OCI-LY1 (cell line): ENCODE measurements around the gene SKP1.

ENCODE experiments used
- H2AFZ ChIP-seq: fragments of 200-600 bp; sonication (generic), shearing (Covaris generic); 2 replicates; pipeline ENCODE4 v1.6.0; 2014; ENCODE audit warnings: antibody characterized with exemption, mild to moderate bottlenecking, low read length
- H3F3A ChIP-seq: fragments of 200-600 bp; sonication (generic), shearing (Covaris generic); 2 replicates; pipeline ENCODE4 v1.6.0; 2014; ENCODE audit warnings: mild to moderate bottlenecking, antibody characterized with exemption, low read length, moderate library complexity; ENCODE audit not compliant: insufficient read depth
- H3K27ac ChIP-seq: fragments of 200-600 bp; sonication (generic); 2 replicates; pipeline ENCODE4 v1.5.1; 2014; ENCODE audit warnings: low read length, mixed run types, mild to moderate bottlenecking, low read depth; ENCODE audit not compliant: poor library complexity, severe bottlenecking
- H3K27me3 ChIP-seq: fragments of 200-600 bp; sonication (generic); 2 replicates; pipeline ENCODE4 v1.6.0; 2014; ENCODE audit warnings: antibody characterized with exemption, mild to moderate bottlenecking, low read length, moderate library complexity; ENCODE audit not compliant: insufficient read depth
- H3K36me3 ChIP-seq: fragments of 200-600 bp; sonication (generic); 2 replicates; pipeline ENCODE4 v1.6.1; 2014; ENCODE audit warnings: mild to moderate bottlenecking, antibody characterized with exemption, low read length, moderate library complexity, mixed read lengths; ENCODE audit not compliant: insufficient read depth
- H3K4me1 ChIP-seq: fragments of 200-600 bp; sonication (generic); 2 replicates; pipeline ENCODE4 v1.5.1; 2014; ENCODE audit warnings: mild to moderate bottlenecking, low read length, moderate library complexity; ENCODE audit not compliant: insufficient read depth, severe bottlenecking
- H3K4me2 ChIP-seq: fragments of 200-600 bp; sonication (generic), shearing (Covaris generic); 2 replicates; pipeline ENCODE4 v1.6.1; 2014; ENCODE audit warnings: low read length
- H3K4me3 ChIP-seq: fragments of 200-600 bp; sonication (generic); 2 replicates; pipeline ENCODE4 v1.5.1; 2014; ENCODE audit warnings: low read length, low read depth, mild to moderate bottlenecking, mixed read lengths; ENCODE audit not compliant: poor library complexity, severe bottlenecking
- H3K79me2 ChIP-seq: fragments of 200-600 bp; shearing (Covaris generic); 2 replicates; pipeline ENCODE4 v1.6.1; 2016; ENCODE audit warnings: mixed run types, low read length, mixed read lengths; ENCODE audit not compliant: insufficient read depth
- H3K9ac ChIP-seq: fragments of 200-600 bp; sonication (generic), shearing (Covaris generic); 2 replicates; pipeline ENCODE4 v1.6.1; 2014; ENCODE audit warnings: mild to moderate bottlenecking, low read length, mixed read lengths
- H3K9me2 ChIP-seq: fragments of 200-600 bp; sonication (generic), shearing (Covaris generic); 2 replicates; pipeline ENCODE4 v1.6.1; 2014; ENCODE audit warnings: low read depth, mild to moderate bottlenecking, low read length, mixed read lengths
- H3K9me3 ChIP-seq: fragments of 200-600 bp; shearing (Covaris generic); 2 replicates; pipeline ENCODE4 v1.6.1; 2014; ENCODE audit warnings: low read length, mixed read lengths
- H4K20me1 ChIP-seq: fragments of 200-600 bp; sonication (generic), shearing (Covaris generic); 2 replicates; pipeline ENCODE4 v1.6.0; 2016; ENCODE audit warnings: mild to moderate bottlenecking, low read length; ENCODE audit not compliant: insufficient read depth
- EZH2 ChIP-seq: fragments of 200-600 bp; sonication (generic), shearing (Covaris generic); IDR thresholded peaks from 2 replicates; pipeline ENCODE4 v1.8.0; 2017; ENCODE audit warnings: borderline replicate concordance, mixed run types, mild to moderate bottlenecking, antibody characterized with exemption, low read length, moderate library complexity, mixed read lengths
- TF ChIP-seq, protein P1 (sequence below): fragments of 200-600 bp; sonication (generic), shearing (Covaris generic); IDR thresholded peaks from 2 replicates; pipeline ENCODE4 v1.5.1; 2017; ENCODE audit warnings: mild to moderate bottlenecking, antibody characterized with exemption, low read length, moderate library complexity, mixed read lengths

Gene SKP1

GRCh38 chr5:134136221-134136631 lies 40.5 kb downstream of the SKP1 start:
- no peaks in the 10 kb centered on the region for H3K9me2 ChIP-seq
- H3K4me3 ChIP-seq = no peak overlapping the region
- no peaks in the 10 kb centered on the region for H3K27me3 ChIP-seq
- no peak overlapping the region for H2AFZ ChIP-seq
- H3K27ac ChIP-seq = no peak overlapping the region
- no peaks in the 10 kb centered on the region for H3K9me3 ChIP-seq
- no peaks in the 10 kb centered on the region for H4K20me1 ChIP-seq
- no peak overlapping the region for H3K9ac ChIP-seq
- no peaks in the 10 kb centered on the region for H3F3A ChIP-seq
- peaks cover 12% of the 10 kb centered on the region for H3K4me1 ChIP-seq
- TF ChIP-seq, protein P1, sequence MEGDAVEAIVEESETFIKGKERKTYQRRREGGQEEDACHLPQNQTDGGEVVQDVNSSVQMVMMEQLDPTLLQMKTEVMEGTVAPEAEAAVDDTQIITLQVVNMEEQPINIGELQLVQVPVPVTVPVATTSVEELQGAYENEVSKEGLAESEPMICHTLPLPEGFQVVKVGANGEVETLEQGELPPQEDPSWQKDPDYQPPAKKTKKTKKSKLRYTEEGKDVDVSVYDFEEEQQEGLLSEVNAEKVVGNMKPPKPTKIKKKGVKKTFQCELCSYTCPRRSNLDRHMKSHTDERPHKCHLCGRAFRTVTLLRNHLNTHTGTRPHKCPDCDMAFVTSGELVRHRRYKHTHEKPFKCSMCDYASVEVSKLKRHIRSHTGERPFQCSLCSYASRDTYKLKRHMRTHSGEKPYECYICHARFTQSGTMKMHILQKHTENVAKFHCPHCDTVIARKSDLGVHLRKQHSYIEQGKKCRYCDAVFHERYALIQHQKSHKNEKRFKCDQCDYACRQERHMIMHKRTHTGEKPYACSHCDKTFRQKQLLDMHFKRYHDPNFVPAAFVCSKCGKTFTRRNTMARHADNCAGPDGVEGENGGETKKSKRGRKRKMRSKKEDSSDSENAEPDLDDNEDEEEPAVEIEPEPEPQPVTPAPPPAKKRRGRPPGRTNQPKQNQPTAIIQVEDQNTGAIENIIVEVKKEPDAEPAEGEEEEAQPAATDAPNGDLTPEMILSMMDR = no peak
- no peak for TF ChIP-seq EZH2
- H3K4me2 ChIP-seq = no peak overlapping the region
- peaks cover 16% of the 10 kb centered on the region; the same call in 1 of the 2 replicates for H3K36me3 ChIP-seq
- no peaks in the 10 kb centered on the region for H3K79me2 ChIP-seq

GRCh38 chr5:134135091-134135655 lies 41.6 kb downstream of the SKP1 start:
- TF ChIP-seq, protein P1 = no peak
- no peak for TF ChIP-seq EZH2
- Histone ChIP-seq H3K4me3 (no peak overlapping the region), H3K27ac (no peak overlapping the region), H3K36me3 (peaks cover 16% of the 10 kb centered on the region; the same call in 1 of the 2 replicates), H3K9me3 (no peaks in the 10 kb centered on the region), H3K9ac (no peak overlapping the region), H3K4me2 (no peak overlapping the region), H3K27me3 (no peaks in the 10 kb centered on the region), H3K79me2 (no peaks in the 10 kb centered on the region), H2AFZ (no peak overlapping the region), H3K4me1 (peaks cover 12% of the 10 kb centered on the region), H3F3A (no peaks in the 10 kb centered on the region), H3K9me2 (no peaks in the 10 kb centered on the region), H4K20me1 (no peaks in the 10 kb centered on the region)

GRCh38 chr5:134133995-134134541 lies 42.7 kb downstream of the SKP1 start:
- Histone ChIP-seq H4K20me1 (no peaks in the 10 kb centered on the region), H2AFZ (no peak overlapping the region), H3K9ac (no peak overlapping the region), H3K4me1 (peaks cover 12% of the 10 kb centered on the region), H3K9me2 (no peaks in the 10 kb centered on the region), H3K79me2 (no peaks in the 10 kb centered on the region), H3K4me2 (no peak overlapping the region), H3K36me3 (peaks cover 9% of the 10 kb centered on the region; the same call in 1 of the 2 replicates), H3K27me3 (no peaks in the 10 kb centered on the region), H3K4me3 (no peak overlapping the region), H3F3A (no peaks in the 10 kb centered on the region), H3K9me3 (no peaks in the 10 kb centered on the region), H3K27ac (no peak overlapping the region)
- no peak for TF ChIP-seq EZH2
- TF ChIP-seq, protein P1 = no peak
